Airway epithelial cell (primary cell): ENCODE results near the gene NT5DC1. TPM values are rescaled to one million over a fixed set of nuclear protein-coding genes. Genes with fewer than 3 reads are reported as not detected.

ENCODE experiments used
- total RNA-seq: library from RNA; depleted of rRNA; stranded (reverse); fragments of >200 nt; gene quantifications from 2 replicates; pipeline ENCODE4 v1.2.3, GENCODE V29; 2015

The NT5DC1 gene
- 5.9 and 7.9 TPM in 2 replicates for total RNA-seq

GRCh38 chr6:116100419-116101301, at the start of gene NT5DC1:
Gene NT5DC1, plus strand, starts transcription at chr6:116100853. Its CDS starts 78 bp downstream, at chr6:116100931.

GRCh38 chr6:116060572-116061283, 39.9 kb upstream of the NT5DC1 start, which contains the start of gene FRK:
Gene FRK, minus strand, starts transcription at chr6:116060891. Its CDS starts 580 bp downstream, at chr6:116060311.

GRCh38 chr6:116126032-116126431, 25.4 kb downstream of the NT5DC1 start, which contains the start of gene COL10A1:
Gene COL10A1, minus strand, starts transcription at chr6:116126132. Its CDS starts 640 bp downstream, at chr6:116125492.

GRCh38 chr6:116253505-116254296, 153.0 kb downstream of the NT5DC1 start, which contains the start of gene TSPYL4:
Gene TSPYL4, minus strand, starts transcription at chr6:116254075. Its CDS starts 67 bp downstream, at chr6:116254008.

GRCh38 chr6:116279232-116280160, 178.8 kb downstream of the NT5DC1 start, which contains the start of gene TSPYL1:
Gene TSPYL1, minus strand, starts transcription at chr6:116279930. Its CDS starts 100 bp downstream, at chr6:116279830.

Other genes with a start within 250 kb of the NT5DC1 start
- 2.7 and 3.7 TPM in 2 replicates for gene FRK, start 40.0 kb upstream of the NT5DC1 start, total RNA-seq
- 0.14 TPM in 1 of 2 replicates, not detected in the other for gene COL10A1, start 25.3 kb downstream of the NT5DC1 start, total RNA-seq
- 5.3 and 7.1 TPM in 2 replicates for gene TSPYL4, start 153.2 kb downstream of the NT5DC1 start, total RNA-seq
- 74.5 and 89.2 TPM in 2 replicates for gene TSPYL1, start 179.1 kb downstream of the NT5DC1 start, total RNA-seq